T-helper 9 cell (primary cell): ENCODE data around the gene WBP11.

ENCODE experiments used
- DNase-seq: peaks from one replicate; pipeline ENCODE4 v3.0.0-alpha.2; 2020

The WBP11 gene

DNA sequence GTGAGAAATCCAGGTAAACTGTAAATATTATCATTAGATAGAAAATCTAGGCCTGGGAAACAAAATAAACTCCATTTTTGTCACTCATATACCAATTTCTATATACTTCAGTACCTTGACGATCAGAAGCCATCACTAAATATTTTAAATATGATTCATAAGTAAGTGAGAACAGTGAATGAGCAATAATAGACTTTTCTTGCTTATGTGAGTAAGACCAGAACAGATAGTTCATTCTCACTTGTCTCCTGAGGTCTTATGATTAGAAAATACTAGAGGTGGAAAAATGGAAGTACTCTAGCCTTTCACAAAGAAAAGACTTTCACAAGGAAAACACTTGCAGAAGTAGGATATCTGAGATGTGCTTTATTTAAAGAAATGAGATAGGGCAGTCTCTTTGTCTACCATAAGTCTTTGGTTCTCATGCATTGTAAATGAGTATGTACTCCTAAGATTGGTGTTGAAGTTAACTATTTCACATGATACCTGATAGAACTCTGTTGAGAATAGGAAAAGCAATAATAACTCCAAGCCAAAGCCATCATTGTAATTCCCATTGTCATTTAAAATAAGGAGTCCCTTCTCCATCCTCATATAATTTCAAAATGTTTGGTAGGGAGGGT lies 20.8 kb upstream of the WBP11 start:
- no peak for DNase-seq

- no peak for DNase-seq
Measured at GRCh38 chr12:14814014-14814413, 10.7 kb upstream of the WBP11 start, which contains the start of gene SMCO3. TSS of gene SMCO3 (minus strand) at chr12:14814182. CDS start at chr12:14806680, 7,502 bp downstream.

DNA sequence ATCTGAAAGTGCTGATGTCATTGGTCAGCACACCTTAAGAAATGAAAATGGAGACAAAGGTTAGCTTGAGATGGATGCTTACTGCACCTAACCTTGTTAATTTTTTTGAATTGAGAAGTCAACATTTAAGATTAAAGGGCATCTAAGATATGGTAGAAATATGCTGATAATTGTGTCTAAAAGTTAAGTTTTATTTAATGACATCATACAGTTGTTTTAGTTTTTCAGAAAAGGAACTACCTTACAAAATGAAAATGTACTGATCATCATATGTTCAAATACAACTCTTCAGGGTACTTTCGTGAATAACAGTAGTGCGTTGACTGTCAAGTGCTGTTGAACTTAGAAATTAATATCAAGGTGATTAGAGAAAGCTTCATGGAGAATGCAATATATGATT lies 8.2 kb upstream of the WBP11 start:
- DNase-seq, result no peak

DNA sequence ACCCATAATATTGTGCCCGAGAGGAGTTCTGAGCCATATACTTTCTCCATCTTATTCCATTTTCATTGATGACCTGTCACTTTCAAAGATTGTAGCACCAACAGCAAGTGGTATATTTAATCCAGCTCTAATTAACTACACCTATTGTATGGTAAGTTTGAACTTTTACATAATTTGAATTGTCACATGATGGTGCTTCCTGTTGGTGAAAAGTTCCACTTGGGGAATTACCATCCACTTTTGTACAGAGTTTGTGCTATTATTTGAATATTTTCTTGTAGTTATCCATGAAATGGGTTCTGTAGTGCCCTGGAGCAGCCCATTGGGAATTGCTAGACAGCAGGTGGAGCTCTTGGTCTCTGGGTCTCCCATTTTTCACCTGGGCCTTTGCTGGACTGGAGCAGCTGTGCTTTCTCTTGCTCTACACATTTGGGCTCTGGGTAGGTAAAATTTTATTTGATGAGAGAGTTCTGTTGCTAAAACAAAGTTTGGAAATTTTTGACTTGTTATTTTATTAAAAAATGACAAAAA lies 7.7 kb upstream of the WBP11 start:
- no peak for DNase-seq

DNA sequence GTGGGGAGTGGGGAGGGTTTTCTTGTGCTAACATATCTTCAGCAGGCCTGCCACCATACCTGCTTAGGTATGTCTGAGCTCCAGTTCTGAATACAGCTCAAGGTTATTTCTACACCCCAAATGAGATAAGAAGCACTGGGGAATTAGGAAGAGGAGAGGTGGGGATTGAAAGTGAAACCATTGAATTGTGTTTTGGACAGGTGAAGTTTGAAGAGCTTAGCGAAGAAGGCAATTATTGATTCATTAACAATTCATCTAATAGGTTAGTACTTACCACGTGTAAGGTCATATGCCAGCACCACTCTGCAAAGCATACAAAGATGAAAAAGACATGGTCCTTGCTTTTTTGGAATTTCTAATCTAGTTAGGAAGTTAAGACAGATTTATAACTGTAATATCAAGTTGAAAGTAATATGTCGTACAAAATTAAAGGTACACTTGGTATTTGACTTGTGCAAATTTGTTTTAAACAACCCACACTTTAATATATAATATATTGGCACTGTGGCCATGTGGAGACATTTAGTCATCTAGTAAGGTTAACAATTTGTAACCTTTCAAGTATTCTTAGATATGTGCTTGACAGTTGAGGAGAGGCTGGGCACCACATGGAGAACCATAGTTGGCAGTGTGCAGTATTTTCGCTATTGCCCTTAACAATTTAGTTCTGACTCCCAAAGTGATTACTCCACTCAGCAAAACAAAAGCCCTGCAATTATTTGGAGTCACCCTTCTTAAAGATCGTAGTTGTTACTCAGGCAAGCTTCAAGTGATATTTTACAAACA lies 7.1 kb upstream of the WBP11 start:
- no peak for DNase-seq

DNA sequence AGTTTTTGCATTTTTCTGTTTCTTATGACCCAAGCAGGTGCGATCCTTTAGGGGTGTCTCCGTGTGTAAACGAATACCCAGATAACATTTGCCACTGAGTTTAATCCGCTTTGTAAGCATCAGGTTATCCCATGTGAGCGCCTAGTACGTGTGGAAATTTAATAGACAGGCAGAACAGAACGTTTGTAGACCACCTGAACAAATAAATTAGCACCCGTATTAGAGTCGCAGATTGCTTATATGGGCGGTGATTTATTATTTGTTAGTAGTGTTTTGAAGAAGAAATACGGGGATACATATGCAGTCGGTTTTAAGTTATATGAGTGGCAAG lies 517 bp upstream of the WBP11 start:
- no peak for DNase-seq

GRCh38 chr12:14802721-14803010 lies 612 bp downstream of the WBP11 start:
- DNase-seq, result no peak

DNA sequence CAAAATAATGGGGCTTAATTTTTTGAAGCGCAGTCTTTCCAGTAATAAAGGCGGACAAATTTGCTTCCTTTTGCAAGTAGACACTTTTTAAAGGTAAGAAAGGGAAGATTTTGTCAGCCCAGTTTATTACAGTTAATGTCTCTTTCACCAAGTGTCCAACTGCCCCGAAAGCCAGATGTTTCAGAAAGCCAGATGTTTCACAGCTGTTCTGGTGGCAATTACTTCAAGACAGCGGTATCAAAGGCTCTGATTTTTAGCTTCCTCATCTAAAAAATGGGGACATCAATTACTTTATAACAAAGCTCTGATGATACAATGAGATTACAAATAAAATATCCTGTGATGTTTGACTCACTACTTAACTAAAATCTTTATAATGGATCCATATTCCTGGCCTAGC lies 1.0 kb downstream of the WBP11 start:
- no peak for DNase-seq

- DNase-seq, result no peak
Measured at GRCh38 chr12:14795028-14795448, 8.2 kb downstream of the WBP11 start.

DNA sequence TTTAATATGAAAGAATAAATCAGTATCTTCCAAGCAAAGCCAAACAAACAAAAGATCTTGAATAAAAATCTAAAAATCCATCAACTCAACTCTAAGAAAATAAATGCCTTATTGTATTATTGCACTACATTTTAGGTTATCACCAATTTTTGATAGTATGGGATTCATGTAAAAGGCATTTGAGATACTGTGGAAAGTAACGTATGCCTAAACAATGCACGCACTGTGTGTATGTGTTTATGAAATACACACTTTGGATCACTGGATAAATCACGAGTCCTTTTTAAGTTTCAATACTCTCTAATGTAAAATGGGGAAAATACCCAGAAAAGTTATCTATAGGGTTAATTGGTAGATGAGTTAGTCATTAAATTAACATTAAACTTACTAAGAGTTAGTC lies 17.7 kb downstream of the WBP11 start:
- DNase-seq, result no peak

DNA sequence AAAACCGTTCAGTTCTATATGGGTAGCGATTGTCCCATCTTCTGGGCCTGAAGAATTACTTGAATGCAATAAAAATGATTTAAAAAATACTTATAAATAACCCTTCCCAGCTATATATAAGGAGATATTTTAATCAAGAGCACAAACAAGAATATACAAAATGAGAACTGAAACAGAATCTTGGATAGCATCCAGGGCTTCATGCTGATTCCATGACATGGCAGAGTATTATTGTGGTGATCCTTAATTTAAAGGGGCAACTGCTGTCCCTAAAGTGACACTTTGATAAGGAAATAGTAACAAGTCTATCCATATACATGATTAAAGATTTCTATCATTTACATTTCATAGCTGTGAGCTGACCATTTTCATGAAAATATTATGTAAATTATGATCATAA lies 18.8 kb downstream of the WBP11 start:
- DNase-seq, result no peak

DNA sequence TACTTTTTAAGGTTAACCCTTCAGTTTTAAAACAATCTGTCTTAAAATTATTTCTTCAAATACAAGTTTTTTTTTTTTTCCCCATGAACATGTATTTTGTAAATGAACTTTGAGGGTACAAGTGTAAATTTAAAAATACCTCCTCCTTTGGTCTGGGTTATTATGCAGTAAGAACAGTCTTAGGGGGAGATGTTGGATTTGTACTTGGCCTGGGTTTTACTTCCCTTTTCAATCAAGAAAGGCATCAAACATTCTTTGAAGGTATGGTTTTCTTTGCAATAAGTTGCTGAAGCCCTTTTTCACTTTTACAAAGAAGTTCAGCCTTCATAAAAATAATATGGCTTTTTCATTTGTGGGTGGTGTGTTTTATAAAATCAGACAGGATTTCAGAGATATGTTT lies 20.5 kb downstream of the WBP11 start:
- no peak for DNase-seq

DNA sequence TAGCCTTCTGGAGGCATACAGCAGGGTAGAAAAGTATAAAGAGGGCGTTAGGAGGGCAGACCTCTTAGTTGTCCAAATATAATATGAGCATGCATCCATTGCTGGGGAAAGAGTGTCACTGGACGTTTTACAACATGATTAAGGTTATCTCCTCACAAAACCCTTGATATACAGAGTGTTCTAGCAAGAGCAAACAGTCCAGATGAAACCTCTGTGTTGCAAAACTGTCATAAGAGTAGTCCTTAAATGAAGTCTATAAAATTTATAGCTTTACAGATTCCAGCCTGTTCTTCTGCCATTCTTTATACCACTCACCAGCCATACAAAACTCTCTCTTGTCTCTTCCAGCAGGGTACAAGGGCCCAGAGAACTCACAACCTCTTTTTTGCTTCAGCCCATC lies 21.7 kb downstream of the WBP11 start:
- no peak for DNase-seq

DNA sequence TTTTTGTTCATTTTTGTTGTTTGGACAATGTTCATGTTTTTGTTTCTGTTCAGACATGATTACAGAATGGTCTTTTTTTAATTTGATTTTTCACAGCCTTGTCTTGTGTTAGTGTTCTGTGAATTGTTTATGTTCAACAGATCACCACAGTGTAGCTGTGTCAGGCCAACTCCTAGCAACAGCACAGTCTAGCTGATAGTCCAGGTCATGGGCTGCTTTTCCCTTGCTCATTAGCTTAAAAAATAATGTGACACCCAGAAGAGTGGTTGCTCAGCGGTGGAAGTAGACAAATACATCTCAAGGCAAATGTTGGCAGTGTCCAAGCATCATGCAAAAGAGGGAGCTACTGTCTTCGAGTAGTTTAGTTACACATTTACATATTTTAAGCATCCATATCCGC lies 22.4 kb downstream of the WBP11 start:
- DNase-seq, result no peak

DNA sequence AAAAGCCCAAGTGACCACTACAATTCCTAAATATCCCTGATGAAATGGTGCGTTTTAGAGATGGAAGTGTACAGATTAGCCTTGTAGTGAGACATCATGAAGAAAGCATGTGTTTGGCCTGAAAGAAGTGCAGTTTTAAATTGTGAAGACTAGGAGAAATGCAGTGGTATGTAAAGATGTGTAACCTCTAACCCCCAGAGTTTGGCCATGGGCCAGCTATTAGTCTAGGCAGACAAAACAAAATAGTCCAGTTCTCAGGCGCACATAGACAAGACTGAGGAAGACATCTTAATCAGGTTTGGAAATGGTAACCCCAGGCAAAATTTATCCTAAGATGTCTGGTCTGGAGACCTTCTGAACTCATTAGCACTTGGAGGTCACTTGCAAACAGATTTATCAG lies 23.4 kb downstream of the WBP11 start:
- DNase-seq, result no peak

- DNase-seq, result no peak
Measured at GRCh38 chr12:14777271-14777670, 26.0 kb downstream of the WBP11 start.

- DNase-seq, result no peak
Measured at GRCh38 chr12:14776236-14776961, 26.9 kb downstream of the WBP11 start.

GRCh38 chr12:14775636-14775980 lies 27.7 kb downstream of the WBP11 start:
- no peak for DNase-seq

- peak; percentile 10 for DNase-seq
Measured at GRCh38 chr12:14774906-14775635, 28.2 kb downstream of the WBP11 start.

- DNase-seq, result peak; percentile 82
Measured at GRCh38 chr12:14774074-14774905, 29.0 kb downstream of the WBP11 start.

DNA sequence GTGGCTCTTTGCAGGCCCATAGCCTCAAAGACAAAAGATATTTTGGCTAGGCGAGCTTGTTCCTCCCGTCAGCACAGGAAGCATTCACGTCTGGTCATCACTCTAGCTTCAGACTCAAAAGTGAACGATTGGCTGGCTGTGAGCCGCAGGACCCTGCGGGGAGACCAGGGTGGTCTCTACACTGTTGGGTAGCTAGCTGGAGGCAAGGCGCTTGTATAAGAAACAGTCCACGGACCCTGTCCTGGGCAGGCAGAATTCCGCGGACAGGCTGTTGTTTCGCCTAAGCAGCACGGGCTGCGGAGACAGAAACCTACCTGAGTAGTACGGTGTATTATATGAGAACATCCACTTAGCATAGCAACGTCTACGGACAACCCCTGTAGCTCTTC lies 29.6 kb downstream of the WBP11 start:
- no peak for DNase-seq

- DNase-seq, result no peak
Measured at GRCh38 chr12:14772946-14773345, 30.3 kb downstream of the WBP11 start.
